Astrocyte (in vitro differentiated cells and primary cell): ENCODE measurements around the gene SLC35B1. TPM values are rescaled to one million over a fixed set of nuclear protein-coding genes. Genes with fewer than 3 reads are reported as not detected.

Experiments used
- total RNA-seq: library from RNA; stranded (reverse); gene quantifications from 2 replicates; pipeline ENCODE4 v1.2.1, GENCODE V29; 2021

The SLC35B1 gene
- total RNA-seq, 1 donor from 2014 or later = 61.1 TPM

Other genes starting within 250 kb of the SLC35B1 start
- 0.64 and 1.0 TPM in 2 replicates for gene NGFR, start 212.7 kb downstream of the SLC35B1 start, total RNA-seq
- 0.19 and 0.43 TPM in 2 replicates for gene NXPH3, start 132.1 kb downstream of the SLC35B1 start, total RNA-seq
- gene SPOP, start 29.9 kb downstream of the SLC35B1 start, total RNA-seq = 46.6 and 48.6 TPM in 2 replicates
- gene FAM117A, start 56.2 kb upstream of the SLC35B1 start, total RNA-seq = 5.4 and 8.0 TPM in 2 replicates
- 40.8 and 42.0 TPM in 2 replicates for gene KAT7, start 80.7 kb upstream of the SLC35B1 start, total RNA-seq
- not detected in 2 replicates for gene TAC4, start 140.1 kb upstream of the SLC35B1 start, total RNA-seq